H9 (cell line): ENCODE measurements around the gene VPS26A. TPM values are rescaled to one million over a fixed set of nuclear protein-coding genes. Genes with fewer than 3 reads are reported as not detected.

Experiments
- DNase-seq: peaks from one replicate; pipeline ENCODE4 v3.0.0-alpha.2; 2017
- H2AFZ ChIP-seq: one replicate; pipeline ENCODE4 v1.6.1; 2013; ENCODE audit warnings: mild to moderate bottlenecking, low read length, control low read depth, moderate library complexity
- H2AK5ac ChIP-seq: 2 replicates; pipeline ENCODE4 v1.6.1; 2013; ENCODE audit warnings: low read length, control low read depth, mixed read lengths; ENCODE audit not compliant: insufficient read length
- H2BK120ac ChIP-seq: one replicate; pipeline ENCODE4 v1.6.1; 2013; ENCODE audit warnings: low read depth, mild to moderate bottlenecking, low read length, control low read depth, inconsistent platforms; ENCODE audit not compliant: poor library complexity, severe bottlenecking
- H2BK12ac ChIP-seq: 2 replicates; pipeline ENCODE4 v1.6.1; 2013; ENCODE audit warnings: low read length, control low read depth, mixed read lengths, low read depth; ENCODE audit not compliant: insufficient read length
- H2BK15ac ChIP-seq: 2 replicates; pipeline ENCODE4 v1.6.1; 2013; ENCODE audit warnings: low read depth, low read length, control low read depth
- H2BK20ac ChIP-seq: one replicate; pipeline ENCODE4 v1.6.1; 2013; ENCODE audit warnings: low read depth, mild to moderate bottlenecking, low read length, control low read depth, inconsistent platforms; ENCODE audit not compliant: poor library complexity, severe bottlenecking
- H2BK5ac ChIP-seq: 2 replicates; pipeline ENCODE4 v1.6.1; 2013; ENCODE audit warnings: low read length, control low read depth, mixed read lengths; ENCODE audit not compliant: insufficient read length
- H3K14ac ChIP-seq: 2 replicates; pipeline ENCODE4 v1.6.1; 2013; ENCODE audit warnings: low read length, control low read depth; ENCODE audit not compliant: insufficient read depth
- H3K18ac ChIP-seq: 2 replicates; pipeline ENCODE4 v1.6.1; 2013; ENCODE audit warnings: low read depth, mild to moderate bottlenecking, mixed read lengths, low read length, control low read depth; ENCODE audit not compliant: insufficient read length
- H3K23ac ChIP-seq: 2 replicates; pipeline ENCODE4 v1.6.1; 2013; ENCODE audit warnings: low read length, control low read depth, mixed read lengths, low read depth; ENCODE audit not compliant: insufficient read length
- H3K23me2 ChIP-seq: 2 replicates; pipeline ENCODE4 v1.6.1; 2013; ENCODE audit warnings: low read depth, mild to moderate bottlenecking, mixed read lengths, low read length, control low read depth; ENCODE audit not compliant: insufficient read length, poor library complexity, severe bottlenecking
- H3K27ac ChIP-seq: 2 replicates; pipeline ENCODE4 v1.5.1; 2013; ENCODE audit warnings: low read length, control low read depth, mixed read lengths, low read depth; ENCODE audit not compliant: insufficient read length
- H3K27me3 ChIP-seq: 2 replicates; pipeline ENCODE4 v1.6.1; 2013; ENCODE audit warnings: low read length, control low read depth, inconsistent platforms; ENCODE audit not compliant: insufficient read depth
- H3K4ac ChIP-seq: 2 replicates; pipeline ENCODE4 v1.6.1; 2013; ENCODE audit warnings: low read depth, mild to moderate bottlenecking, control low read depth, inconsistent platforms, low read length, moderate library complexity
- H3K4me1 ChIP-seq: 2 replicates; pipeline ENCODE4 v1.6.1; 2013; ENCODE audit warnings: low read length, control low read depth, inconsistent platforms; ENCODE audit not compliant: insufficient read depth
- H3K4me2 ChIP-seq: 2 replicates; pipeline ENCODE4 v1.6.1; 2013; ENCODE audit warnings: low read length, control low read depth, mixed read lengths; ENCODE audit not compliant: insufficient read length, insufficient read depth
- H3K56ac ChIP-seq: 2 replicates; pipeline ENCODE4 v1.6.1; 2013; ENCODE audit warnings: low read depth, mild to moderate bottlenecking, mixed read lengths, low read length, control low read depth; ENCODE audit not compliant: insufficient read length
- H3K79me1 ChIP-seq: 2 replicates; pipeline ENCODE4 v1.6.1; 2013; ENCODE audit warnings: low read depth, mild to moderate bottlenecking, moderate library complexity, low read length, control low read depth, inconsistent platforms; ENCODE audit not compliant: insufficient read depth, poor library complexity, severe bottlenecking
- H3K79me2 ChIP-seq: 2 replicates; pipeline ENCODE4 v1.6.1; 2013; ENCODE audit warnings: low read length, control low read depth, inconsistent platforms; ENCODE audit not compliant: insufficient read depth
- H3K9ac ChIP-seq: 2 replicates; pipeline ENCODE4 v1.6.1; 2013; ENCODE audit warnings: low read length, control low read depth, mixed read lengths; ENCODE audit not compliant: insufficient read length; ENCODE audit errors: extremely low read depth
- H3K9me3 ChIP-seq: one replicate; pipeline ENCODE4 v1.6.1; 2013; ENCODE audit warnings: low read depth, low read length, inconsistent platforms; ENCODE audit not compliant: control insufficient read depth
- H3T11ph ChIP-seq: one replicate; pipeline ENCODE4 v1.6.1; 2013; ENCODE audit warnings: mild to moderate bottlenecking, low read length, control low read depth, inconsistent platforms
- H4K20me1 ChIP-seq: one replicate; pipeline ENCODE4 v1.6.1; 2013; ENCODE audit not compliant: control insufficient read depth, insufficient read length, insufficient read depth
- H4K5ac ChIP-seq: 2 replicates; pipeline ENCODE4 v1.6.1; 2013; ENCODE audit warnings: low read depth, mild to moderate bottlenecking, mixed read lengths, low read length, control low read depth; ENCODE audit not compliant: insufficient read length
- H4K8ac ChIP-seq: replicated peaks from 2 replicates; pipeline ENCODE4 v1.6.1; 2013; ENCODE audit warnings: low read length, control low read depth, mixed read lengths, low read depth; ENCODE audit not compliant: insufficient read length
- H4K91ac ChIP-seq: 2 replicates; pipeline ENCODE4 v1.6.1; 2013; ENCODE audit warnings: low read depth, mild to moderate bottlenecking, moderate library complexity, mixed read lengths, low read length, control low read depth; ENCODE audit not compliant: insufficient read length
- H3K27ac Mint-ChIP-seq, 3 experiments: 2 replicates in 2 of 3; 3 replicates in 1 of 3; pipeline ENCODE4 v1.8.0; 2020 to 2021; ENCODE audit warnings: mixed read lengths in 3 of 3, mild to moderate bottlenecking in 1 of 3, moderate library complexity in 1 of 3
- H3K27me3 Mint-ChIP-seq: 2 replicates; pipeline ENCODE4 v1.8.0; 2021; ENCODE audit warnings: low read depth, mild to moderate bottlenecking, moderate library complexity, mixed read lengths
- H3K36me3 Mint-ChIP-seq, 3 experiments: 2 replicates in 2 of 3; 3 replicates in 1 of 3; pipeline ENCODE4 v1.8.0; 2020 to 2021; ENCODE audit warnings: low read depth in 3 of 3, mixed read lengths in 3 of 3; ENCODE audit not compliant: insufficient read depth in 1 of 3
- H3K4me1 Mint-ChIP-seq, 2 experiments: 2 replicates each; pipeline ENCODE4 v1.8.0; 2020; ENCODE audit warnings: mixed read lengths in 2 of 2
- H3K4me3 Mint-ChIP-seq, 2 experiments: 2 replicates in 1 of 2; 3 replicates in 1 of 2; pipeline ENCODE4 v1.8.0; 2020 to 2021; ENCODE audit warnings: mild to moderate bottlenecking in 2 of 2, mixed read lengths in 2 of 2, moderate library complexity in 1 of 2
- H3K9me3 Mint-ChIP-seq, 2 experiments: 2 replicates in 1 of 2; 3 replicates in 1 of 2; pipeline ENCODE4 v1.8.0; 2020; ENCODE audit warnings: mild to moderate bottlenecking in 2 of 2, mixed read lengths in 2 of 2, moderate library complexity in 1 of 2
- CTCF ChIP-seq: fragments of 200-600 bp; sonication (generic); conservative IDR thresholded peaks from 3 replicates; pipeline ENCODE4 v1.8.0; 2021; ENCODE audit warnings: antibody characterized with exemption, mild to moderate bottlenecking
- WGBS: extraction: QIAGEN DNeasy Blood & Tissue Kit; methylation state at CpG from one replicate; pipeline ENCODE4 v1.1.7; 2013; ENCODE audit warnings: missing lambda C conversion rate, low lambda C conversion rate, mixed read lengths; ENCODE audit not compliant: insufficient read length; ENCODE audit errors: extremely low coverage; 5-methylcytosine and 5-hydroxymethylcytosine counted together
- total RNA-seq: library from RNA; stranded (reverse); gene quantifications from 2 replicates; pipeline ENCODE4 v1.2.1, GENCODE V29; 2021

VPS26A gene
- total RNA-seq, 1 experiment from 2014 or later: 41.8 TPM

- H2BK12ac ChIP-seq: no peak overlapping the region
- H3K23ac ChIP-seq: no peak overlapping the region
- Mint-ChIP-seq H3K9me3 (no peaks in the 10 kb centered on the region), H3K27ac (no peak overlapping the region), H3K36me3 (peaks cover 8 to 64% (median 30%) of the 10 kb centered on the region in 3 experiments), H3K4me1 (no peaks in the 10 kb centered on the region), H3K4me3 (no peak overlapping the region), H3K27me3 (no peaks in the 10 kb centered on the region)
- H2BK20ac ChIP-seq: no peak overlapping the region
- H3K27ac ChIP-seq: no peak overlapping the region
- H3K9me3 ChIP-seq: no peaks in the 10 kb centered on the region
- no peak overlapping the region for H2AK5ac ChIP-seq
- H2BK5ac ChIP-seq: no peak overlapping the region
- no peaks in the 10 kb centered on the region for H3K23me2 ChIP-seq
- no peak overlapping the region for H4K8ac ChIP-seq
- no peak for DNase-seq
- no peaks in the 10 kb centered on the region for H3K27me3 ChIP-seq
- no peak overlapping the region for H3K4me2 ChIP-seq
- no CpG with 5 or more reads among the region's 2 CpGs for WGBS
- H3K14ac ChIP-seq: no peak overlapping the region
- H2BK15ac ChIP-seq: no peak overlapping the region
- H3K4me1 ChIP-seq: no peaks in the 10 kb centered on the region
- no peak overlapping the region for H4K5ac ChIP-seq
- H4K20me1 ChIP-seq: no peaks in the 10 kb centered on the region
- H4K91ac ChIP-seq: no peak overlapping the region
- H3K4ac ChIP-seq: no peak overlapping the region
- no peaks in the 10 kb centered on the region for H3K79me2 ChIP-seq
- H3K9ac ChIP-seq: no peak overlapping the region
- H2BK120ac ChIP-seq: no peak overlapping the region
- H3K79me1 ChIP-seq: no peaks in the 10 kb centered on the region
- no peak overlapping the region for H3K56ac ChIP-seq
- H3T11ph ChIP-seq: no peak overlapping the region
- H2AFZ ChIP-seq: no peak overlapping the region
- no peak for TF ChIP-seq CTCF
- H3K18ac ChIP-seq: no peak overlapping the region
Observed at GRCh38 chr10:69201045-69201444, 77.1 kb downstream of the VPS26A start.
